ENCODE results near the gene TRA2B. TPM values are rescaled to one million over a fixed set of nuclear protein-coding genes. Genes with fewer than 3 reads are reported as not detected.

The TRA2B gene
- total RNA-seq, 4 donors from 2014 or later: 73.8 to 164 (median 85.1) TPM

DNA sequence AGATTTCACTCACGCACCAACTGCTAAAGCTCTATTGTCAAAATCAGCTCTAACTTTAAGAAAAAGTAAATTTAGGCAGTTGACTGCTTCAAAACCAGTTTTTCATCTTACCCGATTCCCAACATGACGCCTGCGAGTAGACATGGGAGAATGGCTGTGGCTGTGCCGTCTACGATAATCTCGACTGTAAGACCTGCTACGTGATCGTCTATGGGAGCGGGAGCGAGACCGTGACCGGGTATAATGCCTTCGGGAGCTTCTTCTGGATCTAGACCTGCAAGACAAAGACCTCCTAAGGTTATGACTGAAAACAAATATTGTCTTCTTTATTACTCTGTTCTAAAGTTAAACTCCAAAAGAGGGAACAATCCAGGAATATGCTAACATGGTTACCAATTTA lies 12.5 kb downstream of the TRA2B start:
- intact Hi-C loops (cut with DNase I): no loop called here
- TF ChIP-seq EP300 (IDR thresholded peaks at IDR 0.05) (no peak), POLR2A (IDR thresholded peaks at IDR 0.05; ENCODE audit: low read depth) (no peak), POLR2AphosphoS5 (IDR thresholded peaks at IDR 0.05) (no peak), CTCF (IDR thresholded peaks at IDR 0.05) (no peak)
- 89% methylated on average over 14 of the region's 14 CpGs for WGBS
- peaks cover 51 to 56% (median 55%) of the 10 kb centered on the region in 4 donors for H3K36me3 ChIP-seq
- no peak overlapping the region for H3K27ac ChIP-seq (replicated peaks in 1 of 4)
- no peak for DNase-seq (ENCODE audit: extremely low spot score)
- H3K4me3 ChIP-seq: no peak overlapping the region
- H3K4me1 ChIP-seq: peaks cover 61 to 76% (median 72%) of the 10 kb centered on the region in 4 donors
- H3K9me3 ChIP-seq: no peaks in the 10 kb centered on the region
- H3K27me3 ChIP-seq: no peaks in the 10 kb centered on the region

DNA sequence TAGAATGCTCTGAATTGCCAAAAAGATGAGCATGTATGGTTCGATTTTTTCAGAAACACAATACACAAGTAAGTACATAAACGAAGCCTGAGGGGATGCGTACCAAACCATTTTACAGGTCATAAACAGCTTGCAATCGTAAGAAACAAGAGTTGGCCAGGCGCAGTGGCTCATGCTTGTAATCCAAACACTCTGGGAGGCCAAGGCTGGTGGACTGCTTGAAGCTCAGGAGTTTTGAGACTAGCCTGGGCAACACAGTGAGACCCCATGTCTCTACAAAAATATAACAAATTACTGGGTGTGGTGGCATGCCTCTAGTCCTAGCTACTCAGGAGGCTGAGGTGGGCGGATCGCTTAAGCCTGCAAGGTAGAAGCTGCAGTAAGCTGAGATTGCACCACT lies 13.4 kb downstream of the TRA2B start:
- Histone ChIP-seq H3K4me1 (peaks cover 51 to 66% (median 63%) of the 10 kb centered on the region in 4 donors), H3K27ac (replicated peaks in 1 of 4) (no peak overlapping the region), H3K36me3 (peaks cover 61 to 66% (median 64%) of the 10 kb centered on the region in 4 donors), H3K4me3 (no peak overlapping the region), H3K9me3 (no peaks in the 10 kb centered on the region), H3K27me3 (no peaks in the 10 kb centered on the region)
- WGBS: 77% methylated on average over 7 of the region's 7 CpGs
- TF ChIP-seq POLR2A (IDR thresholded peaks at IDR 0.05; ENCODE audit: low read depth): no peak
- no peak for TF ChIP-seq CTCF (IDR thresholded peaks at IDR 0.05)
- TF ChIP-seq POLR2AphosphoS5 (IDR thresholded peaks at IDR 0.05): no peak
- no peak for TF ChIP-seq EP300 (IDR thresholded peaks at IDR 0.05)
- DNase-seq (ENCODE audit: extremely low spot score): no peak
- intact Hi-C loops (cut with DNase I): no loop called here

- Histone ChIP-seq H3K27ac (replicated peaks in 1 of 4) (no peak overlapping the region), H3K27me3 (no peaks in the 10 kb centered on the region), H3K4me1 (peaks cover 11 to 26% (median 21%) of the 10 kb centered on the region in 4 donors), H3K36me3 (peaks cover 86 to 100% (median 96%) of the 10 kb centered on the region in 4 donors), H3K4me3 (no peak overlapping the region), H3K9me3 (no peaks in the 10 kb centered on the region)
- intact Hi-C loops (cut with DNase I): no loop called here
- WGBS: 89% methylated on average over 4 of the region's 4 CpGs
- TF ChIP-seq POLR2AphosphoS5 (IDR thresholded peaks at IDR 0.05) (no peak), CTCF (IDR thresholded peaks at IDR 0.05) (no peak), POLR2A (IDR thresholded peaks at IDR 0.05; ENCODE audit: low read depth) (no peak), EP300 (IDR thresholded peaks at IDR 0.05) (no peak)
- no peak for DNase-seq (ENCODE audit: extremely low spot score)
Observed at GRCh38 chr3:185920184-185920583, 17.6 kb downstream of the TRA2B start.

GRCh38 chr3:185916042-185916833 lies 21.6 kb downstream of the TRA2B start:
- TF ChIP-seq CTCF (IDR thresholded peaks at IDR 0.05) (no peak), POLR2A (IDR thresholded peaks at IDR 0.05; ENCODE audit: low read depth) (no peak), POLR2AphosphoS5 (IDR thresholded peaks at IDR 0.05) (no peak), EP300 (IDR thresholded peaks at IDR 0.05) (no peak)
- Histone ChIP-seq H3K27me3 (no peaks in the 10 kb centered on the region), H3K9me3 (no peaks in the 10 kb centered on the region), H3K4me1 (no peaks in the 10 kb centered on the region), H3K4me3 (no peak overlapping the region), H3K36me3 (peaks cover 49 to 84% (median 78%) of the 10 kb centered on the region in 4 donors), H3K27ac (replicated peaks in 1 of 4) (no peak overlapping the region)
- no peak for DNase-seq (ENCODE audit: extremely low spot score)
- 90% methylated on average over 5 of the region's 5 CpGs for WGBS
- intact Hi-C loops (cut with DNase I): no loop called here
